HepG2 (cell line): Measurements from ENCODE around the gene OSBPL5.
A peak's percentile ranks its signal among the peaks of the same experiment; 100 is the strongest.

Source experiments
- CREM ChIP-seq, 2 experiments: sonication (generic) in 1 of 2; formaldehyde crosslinking in 1 of 2; IDR thresholded peaks; 2 replicates each; pipeline versions ENCODE4 v1.4.0 to v1.6.1; 2016 to 2020; ENCODE audit warnings: antibody characterized with exemption in 1 of 2, mild to moderate bottlenecking in 1 of 2, missing genetic modification reagents in 1 of 2
- CTCF ChIP-seq: sonication (generic); formaldehyde crosslinking; IDR thresholded peaks from 2 replicates; pipeline ENCODE4 v1.5.0; 2020; ENCODE audit warnings: mild to moderate bottlenecking, missing genetic modification reagents, moderate library complexity
- ZNF777 ChIP-seq: sonication (generic); formaldehyde crosslinking; IDR thresholded peaks from 2 replicates; pipeline ENCODE4 v1.4.0; 2020; ENCODE audit warnings: missing genetic modification reagents
- TF ChIP-seq, protein P1 (sequence below): sonication (generic); formaldehyde crosslinking; IDR thresholded peaks from 2 replicates; pipeline ENCODE4 v1.4.0; 2020; ENCODE audit warnings: missing genetic modification reagents
- TF ChIP-seq, protein P2 (sequence below): fragments of 450-650 bp; IDR thresholded peaks from 2 replicates; pipeline ENCODE4 v1.6.1; 2017

- TF ChIP-seq ZNF777 (CRISPR knock-in tag) = no peak
- TF ChIP-seq, protein P1, sequence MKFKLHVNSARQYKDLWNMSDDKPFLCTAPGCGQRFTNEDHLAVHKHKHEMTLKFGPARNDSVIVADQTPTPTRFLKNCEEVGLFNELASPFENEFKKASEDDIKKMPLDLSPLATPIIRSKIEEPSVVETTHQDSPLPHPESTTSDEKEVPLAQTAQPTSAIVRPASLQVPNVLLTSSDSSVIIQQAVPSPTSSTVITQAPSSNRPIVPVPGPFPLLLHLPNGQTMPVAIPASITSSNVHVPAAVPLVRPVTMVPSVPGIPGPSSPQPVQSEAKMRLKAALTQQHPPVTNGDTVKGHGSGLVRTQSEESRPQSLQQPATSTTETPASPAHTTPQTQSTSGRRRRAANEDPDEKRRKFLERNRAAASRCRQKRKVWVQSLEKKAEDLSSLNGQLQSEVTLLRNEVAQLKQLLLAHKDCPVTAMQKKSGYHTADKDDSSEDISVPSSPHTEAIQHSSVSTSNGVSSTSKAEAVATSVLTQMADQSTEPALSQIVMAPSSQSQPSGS (CRISPR knock-in tag) = no peak
- no peak for TF ChIP-seq CREM (IDR thresholded peaks at IDR 0.05)
- TF ChIP-seq CREM (CRISPR knock-in tag; IDR thresholded peaks at IDR 0.05) = no peak
- TF ChIP-seq CTCF (CRISPR knock-in tag) = no peak
- TF ChIP-seq, protein P2, sequence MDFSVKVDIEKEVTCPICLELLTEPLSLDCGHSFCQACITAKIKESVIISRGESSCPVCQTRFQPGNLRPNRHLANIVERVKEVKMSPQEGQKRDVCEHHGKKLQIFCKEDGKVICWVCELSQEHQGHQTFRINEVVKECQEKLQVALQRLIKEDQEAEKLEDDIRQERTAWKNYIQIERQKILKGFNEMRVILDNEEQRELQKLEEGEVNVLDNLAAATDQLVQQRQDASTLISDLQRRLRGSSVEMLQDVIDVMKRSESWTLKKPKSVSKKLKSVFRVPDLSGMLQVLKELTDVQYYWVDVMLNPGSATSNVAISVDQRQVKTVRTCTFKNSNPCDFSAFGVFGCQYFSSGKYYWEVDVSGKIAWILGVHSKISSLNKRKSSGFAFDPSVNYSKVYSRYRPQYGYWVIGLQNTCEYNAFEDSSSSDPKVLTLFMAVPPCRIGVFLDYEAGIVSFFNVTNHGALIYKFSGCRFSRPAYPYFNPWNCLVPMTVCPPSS = 0 out of 2 replicates have a peak, but pooled peaks have one; percentile 9
Observed at GRCh38 chr11:3174387-3174786, 9.3 kb upstream of the OSBPL5 start.
